ENCODE results near the gene LAMA2.

The LAMA2 gene

GRCh38 chr6:128918886-128919285, 35.9 kb downstream of the LAMA2 start:
- DNase-seq (ENCODE audit: low read depth), result no peak

DNA sequence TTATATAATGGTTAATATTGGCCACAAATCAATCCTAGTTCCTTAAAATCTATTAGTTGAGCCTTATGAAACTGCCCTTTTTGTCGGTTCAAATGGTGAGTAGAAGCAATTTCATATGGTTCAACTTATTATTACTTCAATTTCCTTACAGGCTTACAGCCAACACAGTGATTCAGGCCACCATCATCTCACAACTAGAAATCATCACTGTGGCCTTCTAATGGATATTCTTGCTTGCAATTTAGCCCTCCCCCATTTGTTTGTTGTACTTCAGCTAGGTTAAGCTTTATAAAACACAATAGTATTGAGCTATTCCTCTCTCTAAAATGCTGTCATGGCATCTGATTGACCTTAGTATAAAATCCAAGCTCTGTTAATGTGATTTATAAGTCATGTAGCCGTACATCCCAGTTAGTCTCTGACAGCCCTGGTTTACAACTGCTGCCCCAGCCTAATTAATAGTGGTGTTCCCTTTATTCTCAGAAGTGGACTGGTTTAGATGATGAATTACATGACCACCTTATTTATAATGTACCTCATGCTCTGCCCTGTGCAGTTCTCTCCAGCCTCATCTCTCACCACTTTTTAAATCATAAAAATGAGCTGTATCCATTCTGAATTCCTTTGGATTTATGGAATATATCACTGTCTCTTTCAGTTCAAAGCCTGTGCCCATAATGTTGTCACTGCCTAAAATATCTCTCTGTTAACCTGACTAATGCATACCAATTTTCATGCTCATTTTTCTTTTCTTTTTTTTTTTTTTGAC, 36.7 kb downstream of the LAMA2 start:
- no peak for DNase-seq (ENCODE audit: low read depth)

GRCh38 chr6:128925765-128926164, 42.8 kb downstream of the LAMA2 start:
- no peak for DNase-seq (ENCODE audit: low read depth)

GRCh38 chr6:128929869-128930268, 46.9 kb downstream of the LAMA2 start:
- DNase-seq (ENCODE audit: low read depth), result no peak

DNA sequence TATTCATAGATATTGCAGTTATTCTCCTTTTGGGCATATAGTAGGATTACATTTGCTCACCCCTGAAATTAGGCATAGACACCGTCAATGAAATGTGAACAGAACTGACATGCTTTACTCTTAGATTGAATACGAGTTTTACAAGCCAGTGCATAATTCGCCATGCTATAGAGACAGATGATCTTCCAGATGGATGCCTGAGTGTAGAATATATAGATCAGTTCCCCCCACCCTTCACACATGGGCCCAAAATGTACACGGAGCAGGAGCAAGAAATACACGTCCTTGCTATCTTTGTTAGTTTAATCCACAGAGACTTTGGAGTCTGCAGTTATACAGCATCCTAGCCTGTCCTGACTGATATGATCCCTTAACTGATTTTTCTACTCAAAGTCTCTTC, 47.4 kb downstream of the LAMA2 start:
- DNase-seq (ENCODE audit: low read depth), result no peak

DNA sequence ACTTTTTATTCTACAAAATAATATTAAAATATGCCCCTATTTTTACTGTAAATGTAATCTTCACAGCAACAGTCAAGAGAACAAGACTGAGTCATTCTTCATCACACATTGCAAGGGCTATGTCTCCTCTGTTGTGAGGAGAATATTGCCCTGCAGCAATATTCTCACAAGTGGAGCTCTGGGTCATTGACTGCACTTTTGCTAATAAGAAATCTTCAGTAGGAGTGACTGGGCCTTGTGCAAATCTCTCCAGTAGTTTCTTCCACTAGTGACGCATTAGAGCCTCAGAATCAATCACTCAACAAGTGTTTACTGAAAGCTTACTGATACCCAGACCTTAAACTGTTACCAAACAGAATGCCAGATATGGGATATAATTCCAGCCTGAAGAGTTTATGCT, 49.1 kb downstream of the LAMA2 start:
- DNase-seq (ENCODE audit: low read depth), result no peak

GRCh38 chr6:128950864-128951263, 67.9 kb downstream of the LAMA2 start:
- no peak for DNase-seq (ENCODE audit: low read depth)

DNA sequence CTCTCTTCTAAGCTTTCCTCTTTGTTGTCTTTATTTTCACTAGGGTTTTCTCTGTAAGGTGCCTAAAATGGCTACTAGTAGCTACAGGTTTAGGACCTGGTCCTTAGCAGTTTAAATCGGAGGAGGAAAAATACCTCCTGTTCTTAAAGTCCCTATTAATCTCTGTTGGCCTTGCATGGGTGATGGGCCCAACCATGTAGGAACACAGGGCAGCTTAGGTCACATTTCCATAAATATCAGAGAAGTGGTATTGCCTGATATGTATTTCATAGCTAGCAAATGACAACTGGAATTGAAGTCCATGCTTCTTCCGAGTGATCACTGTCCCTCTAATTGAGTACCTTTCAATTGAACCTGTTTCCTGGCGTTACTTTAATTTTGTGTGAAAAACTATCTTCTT, 70.0 kb downstream of the LAMA2 start:
- no peak for DNase-seq (ENCODE audit: low read depth)

DNA sequence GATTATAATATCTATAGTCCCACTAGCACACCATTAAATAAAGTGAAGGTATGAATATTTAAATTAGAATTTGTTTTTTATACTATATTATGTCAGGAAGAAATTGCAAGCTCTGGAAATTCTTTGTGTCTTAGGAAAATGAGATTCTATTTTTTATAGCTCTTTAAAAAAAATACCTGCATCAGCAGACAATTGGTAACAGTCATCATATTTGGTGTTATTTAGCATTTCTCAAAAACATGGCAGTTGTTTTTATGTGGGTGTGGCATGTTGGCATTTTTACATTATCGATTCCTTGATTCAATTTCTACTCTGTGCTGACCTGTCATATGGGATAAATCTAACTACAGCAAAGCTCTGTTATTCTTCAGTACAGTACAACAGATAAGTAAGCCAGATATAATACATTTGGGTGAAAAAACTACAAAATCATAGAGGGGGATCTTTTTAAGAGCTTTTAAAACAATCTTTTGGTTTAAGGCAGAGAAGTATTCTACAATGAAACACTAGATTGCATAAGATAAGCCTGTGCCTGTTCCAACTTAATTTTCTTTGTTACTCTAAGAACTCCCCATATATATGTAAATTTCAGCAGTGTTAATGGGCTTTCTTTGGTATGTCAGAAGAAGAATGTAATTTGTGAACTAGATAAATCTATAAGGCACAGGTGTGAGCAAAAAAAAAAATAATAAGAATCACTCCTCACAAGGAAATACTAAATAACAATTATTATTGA, 71.5 kb downstream of the LAMA2 start:
- no peak for DNase-seq (ENCODE audit: low read depth)

DNA sequence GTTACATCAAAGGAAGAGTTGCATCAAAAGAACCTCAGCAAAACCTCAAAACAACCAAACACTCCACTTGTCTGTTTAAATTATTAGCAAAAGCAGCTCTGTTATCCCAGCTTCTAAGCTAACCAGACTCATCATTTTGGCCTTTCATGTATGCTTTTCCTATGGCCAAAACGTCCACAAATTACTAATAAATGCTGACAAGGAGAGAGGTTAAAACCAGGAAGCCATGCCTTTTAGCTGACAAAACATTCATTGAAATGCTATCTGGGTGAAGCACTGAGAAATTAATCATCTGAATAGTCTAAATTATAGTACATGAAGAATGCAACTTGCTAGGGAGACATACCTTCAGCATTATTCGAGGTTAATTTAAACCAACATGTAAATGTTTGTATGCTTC, 80.6 kb downstream of the LAMA2 start:
- no peak for DNase-seq (ENCODE audit: low read depth)

GRCh38 chr6:128964233-128964755, 81.4 kb downstream of the LAMA2 start:
- no peak for DNase-seq (ENCODE audit: low read depth)

- DNase-seq (ENCODE audit: low read depth), result no peak
Observed at GRCh38 chr6:128964771-128965170, 81.8 kb downstream of the LAMA2 start.

- DNase-seq (ENCODE audit: low read depth), result no peak
Observed at GRCh38 chr6:128966934-128967333, 84.0 kb downstream of the LAMA2 start.

DNA sequence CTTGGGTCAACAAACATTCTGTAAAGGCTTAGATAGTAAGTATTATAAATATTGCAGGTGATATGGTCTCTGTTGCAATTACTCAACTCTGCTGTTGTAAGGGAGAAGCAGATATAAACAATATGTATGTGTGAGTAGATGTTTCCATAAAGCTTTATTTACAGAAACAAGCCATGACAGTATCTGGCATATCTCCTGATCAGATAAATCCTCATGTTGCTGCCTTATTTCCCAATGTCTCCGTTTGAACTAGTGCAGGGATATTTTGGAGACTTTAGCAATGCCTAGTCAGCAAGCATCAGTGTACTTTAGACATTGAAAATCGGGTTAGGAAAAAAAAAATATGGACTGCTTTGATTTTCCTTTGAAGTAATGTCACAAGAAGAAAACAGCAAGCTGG, 96.1 kb downstream of the LAMA2 start:
- DNase-seq (ENCODE audit: low read depth), result no peak

DNA sequence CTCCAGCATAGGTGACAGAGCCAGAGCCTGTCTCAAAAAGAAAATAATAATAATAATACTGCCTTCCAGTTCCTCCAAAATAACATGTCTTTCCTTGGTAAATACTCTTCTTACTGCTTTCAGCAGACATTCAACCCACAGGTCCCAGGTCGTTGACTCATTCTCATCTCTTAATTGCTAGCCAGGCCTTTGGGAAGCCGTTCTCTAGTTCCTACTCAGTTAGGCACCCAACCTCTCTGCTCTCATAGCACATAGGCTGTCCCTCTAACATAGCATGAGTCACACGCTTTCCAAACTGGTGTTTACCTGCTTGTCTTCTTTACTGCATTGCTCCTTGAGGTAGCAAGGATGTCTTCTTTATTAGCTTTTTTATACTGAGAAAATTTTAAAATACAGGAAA, 98.8 kb downstream of the LAMA2 start:
- DNase-seq (ENCODE audit: low read depth), result no peak

DNA sequence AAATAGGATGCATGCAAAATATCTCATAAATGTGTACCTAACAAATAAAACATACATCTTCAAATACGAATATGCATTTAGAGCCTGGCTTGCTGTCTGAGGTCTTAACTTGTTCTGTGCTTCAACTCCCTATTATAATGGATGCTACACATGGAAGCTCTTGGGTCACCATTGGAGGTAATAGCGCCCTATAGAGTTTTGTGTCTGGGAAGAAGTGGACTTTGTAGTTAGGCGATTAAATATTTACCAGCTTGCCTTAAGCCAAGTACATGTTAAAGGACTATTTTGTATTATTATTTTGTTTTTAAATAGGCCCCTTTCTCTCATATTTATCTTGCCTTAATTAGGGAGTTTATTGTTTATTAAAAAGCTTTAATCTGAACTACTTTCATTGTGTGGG, 107.4 kb downstream of the LAMA2 start:
- no peak for DNase-seq (ENCODE audit: low read depth)

DNA sequence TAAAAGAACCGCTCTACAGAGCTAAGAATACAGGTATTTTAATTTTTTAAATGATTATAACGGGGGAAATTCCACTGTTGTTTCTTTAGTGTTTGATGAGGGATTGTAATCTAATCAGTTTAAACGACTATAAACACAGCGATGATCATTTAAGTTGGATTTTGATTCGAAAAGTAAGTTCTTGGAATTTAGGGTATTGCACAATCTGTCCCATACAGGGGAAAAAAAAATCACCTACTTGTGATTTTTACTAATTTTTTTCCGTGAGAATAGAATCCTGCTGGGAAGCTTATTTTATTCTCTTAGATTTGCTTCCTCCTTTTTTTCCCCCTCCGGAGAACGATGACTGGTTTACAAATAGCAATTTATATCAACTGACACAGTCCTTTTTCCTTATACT, 108.0 kb downstream of the LAMA2 start:
- no peak for DNase-seq (ENCODE audit: low read depth)

DNA sequence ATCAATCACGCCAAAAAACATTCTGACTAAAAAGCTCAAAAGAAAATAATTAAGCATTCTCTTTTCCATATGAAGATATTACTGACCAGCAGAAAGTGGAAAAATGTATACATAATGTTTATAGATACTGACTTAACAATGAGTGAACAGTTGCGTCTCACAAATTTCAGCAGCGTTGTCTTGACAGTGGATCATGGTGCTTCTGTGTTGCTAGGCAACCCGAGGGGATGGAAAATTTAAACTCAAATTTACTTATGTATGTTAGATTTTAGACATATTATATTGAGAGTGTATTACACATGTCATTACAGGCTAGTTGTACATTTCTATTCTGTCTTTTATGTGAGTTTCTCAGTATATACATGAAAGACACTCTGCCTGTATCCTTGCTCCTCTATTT, 110.2 kb downstream of the LAMA2 start:
- DNase-seq (ENCODE audit: low read depth), result no peak

- no peak for DNase-seq (ENCODE audit: low read depth)
Observed at GRCh38 chr6:128997880-128998279, 114.9 kb downstream of the LAMA2 start.

DNA sequence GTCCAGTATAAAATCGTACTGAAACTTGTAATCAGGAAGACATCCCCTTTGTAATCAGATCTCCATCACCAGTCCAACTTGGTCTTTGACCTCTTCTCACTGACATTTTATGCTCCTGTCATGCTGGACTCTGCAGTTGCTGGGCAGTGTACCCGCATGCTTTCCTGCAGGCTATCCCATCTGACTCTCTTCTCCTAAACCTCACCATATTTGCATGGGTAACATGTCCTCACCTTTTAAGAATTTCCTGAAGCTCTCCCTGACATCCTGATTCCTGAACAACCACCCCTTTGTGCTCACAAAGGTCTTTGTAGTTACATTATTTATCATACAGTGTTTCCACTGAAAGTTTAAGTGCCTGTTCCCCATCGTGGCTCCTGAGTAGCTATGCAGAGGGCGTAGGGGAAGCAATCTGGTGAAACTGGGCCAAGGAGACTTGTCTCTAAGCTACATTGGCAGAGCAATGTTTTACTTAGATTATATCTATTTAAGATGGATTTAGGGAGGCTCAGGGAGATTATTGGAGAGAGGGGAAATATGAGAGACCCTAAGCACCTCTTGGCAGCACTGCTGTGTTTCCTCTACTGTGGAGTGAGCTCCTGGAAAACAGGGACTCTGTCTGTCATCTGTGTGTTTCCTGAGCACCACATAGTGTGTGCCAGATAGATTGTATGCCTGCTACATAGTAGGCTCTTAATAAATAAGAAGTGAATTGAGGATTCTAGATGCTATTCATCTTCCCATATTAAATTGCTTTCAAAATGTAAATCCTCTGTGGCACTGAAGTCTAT, 124.0 kb downstream of the LAMA2 start:
- DNase-seq (ENCODE audit: low read depth), result no peak

- DNase-seq (ENCODE audit: low read depth), result no peak
Observed at GRCh38 chr6:129007701-129008373, 124.9 kb downstream of the LAMA2 start.

GRCh38 chr6:129008591-129008990, 125.7 kb downstream of the LAMA2 start:
- no peak for DNase-seq (ENCODE audit: low read depth)
